ENCODE measurements around the gene CHN1.

CHN1 gene

DNA sequence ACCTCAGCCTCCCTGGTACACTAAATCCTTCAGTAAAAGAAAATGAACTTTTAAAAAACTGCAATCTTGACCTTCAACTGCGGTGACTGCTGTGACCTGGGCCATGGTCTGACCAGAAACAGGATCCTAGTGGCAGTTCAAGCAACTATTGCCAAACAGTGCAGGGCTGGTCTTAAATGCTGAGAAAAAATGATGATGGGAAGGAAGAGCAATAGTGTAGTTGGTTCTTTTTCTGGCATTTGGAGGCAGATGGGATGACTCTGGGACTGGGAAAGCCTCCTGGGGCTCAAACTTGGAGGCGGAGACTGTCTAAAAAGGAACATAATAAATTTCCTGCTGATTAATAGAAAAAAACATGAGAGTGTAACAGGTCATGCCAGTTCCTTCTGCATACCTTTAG lies 45.4 kb downstream of the CHN1 start:
- H3K27me3 ChIP-seq (ENCODE audit: control insufficient read depth, insufficient read depth, low read length) = no peaks in the 10 kb centered on the region
- H3K36me3 ChIP-seq (ENCODE audit: control insufficient read depth, insufficient read depth, low read length) = no peaks in the 10 kb centered on the region
- H3K4me3 ChIP-seq (ENCODE audit: low read depth, low read length) = no peak overlapping the region
- H3K27ac ChIP-seq (ENCODE audit: low read depth, low read length) = peak overlapping the region; percentile 25
- H3K4me1 ChIP-seq (ENCODE audit: control insufficient read depth, insufficient read depth, low read length) = peaks cover 35% of the 10 kb centered on the region
- no peak overlapping the region for H3K9ac ChIP-seq (ENCODE audit: low read depth, low read length)
- H3K9me3 ChIP-seq (ENCODE audit: control insufficient read depth, insufficient read depth, low read length) = no peaks in the 10 kb centered on the region

DNA sequence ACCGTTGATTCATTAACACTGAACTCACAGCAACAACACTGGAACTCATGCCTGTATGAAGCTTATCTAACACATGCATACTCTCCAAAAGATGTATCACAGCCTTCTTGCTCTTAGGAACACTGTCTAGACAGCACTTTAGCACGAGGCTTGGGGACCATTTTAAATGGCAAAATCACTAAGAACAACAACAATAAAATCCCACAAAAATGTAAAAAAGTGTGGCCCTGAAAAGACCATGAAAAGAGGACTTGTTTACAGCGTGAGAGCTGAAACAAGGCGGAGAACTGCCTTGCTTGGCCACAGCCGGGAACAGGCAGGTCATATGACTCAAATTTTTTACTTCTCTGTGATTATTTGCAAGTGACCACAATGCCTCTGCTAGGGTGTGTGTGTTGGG lies 48.1 kb downstream of the CHN1 start:
- no peaks in the 10 kb centered on the region for H3K36me3 ChIP-seq (ENCODE audit: control insufficient read depth, insufficient read depth, low read length)
- peaks cover 25% of the 10 kb centered on the region for H3K4me1 ChIP-seq (ENCODE audit: control insufficient read depth, insufficient read depth, low read length)
- no peaks in the 10 kb centered on the region for H3K9me3 ChIP-seq (ENCODE audit: control insufficient read depth, insufficient read depth, low read length)
- H3K27ac ChIP-seq (ENCODE audit: low read depth, low read length) = no peak overlapping the region
- no peaks in the 10 kb centered on the region for H3K27me3 ChIP-seq (ENCODE audit: control insufficient read depth, insufficient read depth, low read length)
- no peak overlapping the region for H3K9ac ChIP-seq (ENCODE audit: low read depth, low read length)
- no peak overlapping the region for H3K4me3 ChIP-seq (ENCODE audit: low read depth, low read length)

DNA sequence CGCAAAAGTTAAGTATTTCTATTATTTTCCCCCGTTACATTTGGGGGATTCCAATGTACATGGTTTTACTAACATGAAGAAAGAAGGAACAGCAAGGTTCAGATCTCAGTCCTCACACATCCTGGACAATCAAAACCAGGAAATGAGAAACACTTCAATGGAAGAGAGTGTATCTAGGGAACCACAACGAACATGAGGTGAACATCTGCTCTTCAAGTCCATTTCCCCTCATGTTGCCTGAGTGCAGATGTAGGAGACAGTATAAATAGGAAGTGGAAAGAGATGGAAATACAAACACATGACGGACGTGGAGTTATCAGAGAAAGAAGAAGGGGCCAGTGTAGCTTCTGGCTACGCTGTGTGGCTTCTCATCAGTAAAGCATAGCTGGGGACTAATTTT lies 52.6 kb downstream of the CHN1 start:
- H3K9me3 ChIP-seq (ENCODE audit: control insufficient read depth, insufficient read depth, low read length) = no peaks in the 10 kb centered on the region
- H3K4me1 ChIP-seq (ENCODE audit: control insufficient read depth, insufficient read depth, low read length) = peaks cover 15% of the 10 kb centered on the region
- no peaks in the 10 kb centered on the region for H3K27me3 ChIP-seq (ENCODE audit: control insufficient read depth, insufficient read depth, low read length)
- H3K4me3 ChIP-seq (ENCODE audit: low read depth, low read length) = no peak overlapping the region
- H3K27ac ChIP-seq (ENCODE audit: low read depth, low read length) = no peak overlapping the region
- no peak overlapping the region for H3K9ac ChIP-seq (ENCODE audit: low read depth, low read length)
- no peaks in the 10 kb centered on the region for H3K36me3 ChIP-seq (ENCODE audit: control insufficient read depth, insufficient read depth, low read length)

DNA sequence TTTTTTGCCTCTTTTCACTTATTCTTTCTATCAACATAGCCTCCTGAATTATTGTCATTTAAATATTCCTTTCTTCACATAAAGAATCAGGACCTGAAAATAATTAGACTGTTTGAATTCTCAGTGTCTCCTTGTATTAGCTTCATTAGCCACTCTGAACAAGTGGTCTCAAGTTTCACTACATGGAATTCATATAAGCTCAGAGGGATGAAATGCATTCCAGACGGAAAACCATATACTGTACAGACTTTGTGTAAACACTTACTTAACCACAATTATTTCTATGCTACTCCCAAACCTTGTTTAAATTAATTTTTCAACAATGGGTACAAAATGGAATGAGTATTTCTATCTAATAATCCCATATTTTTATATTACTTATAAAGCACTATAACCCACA lies 53.4 kb downstream of the CHN1 start:
- Histone ChIP-seq H3K9me3 (ENCODE audit: control insufficient read depth, insufficient read depth, low read length) (no peaks in the 10 kb centered on the region), H3K27ac (ENCODE audit: low read depth, low read length) (no peak overlapping the region), H3K4me1 (ENCODE audit: control insufficient read depth, insufficient read depth, low read length) (peaks cover 15% of the 10 kb centered on the region), H3K9ac (ENCODE audit: low read depth, low read length) (no peak overlapping the region), H3K27me3 (ENCODE audit: control insufficient read depth, insufficient read depth, low read length) (no peaks in the 10 kb centered on the region), H3K36me3 (ENCODE audit: control insufficient read depth, insufficient read depth, low read length) (no peaks in the 10 kb centered on the region), H3K4me3 (ENCODE audit: low read depth, low read length) (no peak overlapping the region)

DNA sequence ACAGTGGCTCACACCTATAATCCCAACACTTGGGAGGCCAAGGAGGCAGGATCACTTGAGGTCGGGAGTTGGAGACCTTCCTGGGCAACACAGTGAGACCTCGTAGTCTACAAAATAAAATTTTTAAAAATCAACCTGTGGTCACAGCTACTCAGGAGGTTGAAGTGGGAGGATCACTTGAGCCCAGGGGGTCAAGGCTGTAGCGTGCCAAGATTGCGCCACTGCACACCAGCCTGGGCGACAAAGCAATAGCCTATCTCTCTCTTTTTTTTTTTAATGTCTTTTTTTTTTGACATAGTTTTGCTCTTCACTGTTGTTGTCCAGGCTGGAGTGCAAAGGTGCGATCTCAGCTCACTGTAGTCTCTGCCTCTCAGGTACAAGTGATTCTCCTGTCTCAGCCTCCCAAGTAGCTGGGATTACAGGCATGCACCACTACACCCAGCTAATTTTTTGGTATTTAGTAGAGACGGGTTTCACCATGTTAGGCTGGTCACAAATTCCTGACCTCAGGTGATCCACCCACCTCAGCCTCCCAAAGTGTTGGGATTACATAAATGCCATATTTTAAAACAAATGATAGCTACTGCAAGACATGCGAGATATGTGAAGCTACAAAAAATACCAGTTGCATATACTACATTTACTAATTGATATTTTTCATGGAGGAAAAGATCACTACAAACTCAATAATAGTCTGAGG lies 55.0 kb downstream of the CHN1 start:
- H3K4me3 ChIP-seq (ENCODE audit: low read depth, low read length) = no peak overlapping the region
- no peak overlapping the region for H3K27ac ChIP-seq (ENCODE audit: low read depth, low read length)
- H3K4me1 ChIP-seq (ENCODE audit: control insufficient read depth, insufficient read depth, low read length) = peaks cover 15% of the 10 kb centered on the region
- H3K36me3 ChIP-seq (ENCODE audit: control insufficient read depth, insufficient read depth, low read length) = no peaks in the 10 kb centered on the region
- H3K27me3 ChIP-seq (ENCODE audit: control insufficient read depth, insufficient read depth, low read length) = no peaks in the 10 kb centered on the region
- no peak overlapping the region for H3K9ac ChIP-seq (ENCODE audit: low read depth, low read length)
- no peaks in the 10 kb centered on the region for H3K9me3 ChIP-seq (ENCODE audit: control insufficient read depth, insufficient read depth, low read length)

DNA sequence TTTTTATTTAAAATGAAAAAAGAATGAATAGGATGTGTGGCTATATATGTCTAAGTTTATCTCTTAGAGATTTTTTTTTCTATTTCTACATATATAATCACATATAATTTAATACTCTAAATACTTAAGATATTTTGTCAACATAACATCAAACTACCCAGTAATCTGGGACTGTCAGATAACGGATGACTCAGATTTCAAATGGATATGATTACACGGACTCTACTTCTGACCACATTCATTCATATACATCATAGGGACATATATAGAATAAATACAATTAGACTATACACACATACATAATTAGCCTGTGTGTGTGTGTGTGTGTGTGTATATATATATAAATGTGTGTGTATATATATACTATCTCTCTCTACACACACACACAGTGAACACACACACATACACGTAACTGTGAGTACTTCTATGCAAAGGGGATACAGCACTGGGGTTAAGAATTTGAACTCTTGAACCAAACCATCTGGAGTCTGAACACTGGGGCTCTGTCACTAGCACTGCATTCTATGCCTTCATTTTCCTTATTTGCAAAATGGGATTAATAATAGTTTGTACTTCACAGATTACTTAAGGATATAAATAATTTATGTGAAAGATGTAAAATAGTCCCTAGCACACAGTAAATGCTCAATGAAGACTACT lies 59.5 kb downstream of the CHN1 start:
- H3K36me3 ChIP-seq (ENCODE audit: control insufficient read depth, insufficient read depth, low read length) = peaks cover 5% of the 10 kb centered on the region
- H3K27me3 ChIP-seq (ENCODE audit: control insufficient read depth, insufficient read depth, low read length) = no peaks in the 10 kb centered on the region
- H3K4me3 ChIP-seq (ENCODE audit: low read depth, low read length) = no peak overlapping the region
- H3K9me3 ChIP-seq (ENCODE audit: control insufficient read depth, insufficient read depth, low read length) = no peaks in the 10 kb centered on the region
- H3K27ac ChIP-seq (ENCODE audit: low read depth, low read length) = no peak overlapping the region
- H3K9ac ChIP-seq (ENCODE audit: low read depth, low read length) = no peak overlapping the region
- no peaks in the 10 kb centered on the region for H3K4me1 ChIP-seq (ENCODE audit: control insufficient read depth, insufficient read depth, low read length)

DNA sequence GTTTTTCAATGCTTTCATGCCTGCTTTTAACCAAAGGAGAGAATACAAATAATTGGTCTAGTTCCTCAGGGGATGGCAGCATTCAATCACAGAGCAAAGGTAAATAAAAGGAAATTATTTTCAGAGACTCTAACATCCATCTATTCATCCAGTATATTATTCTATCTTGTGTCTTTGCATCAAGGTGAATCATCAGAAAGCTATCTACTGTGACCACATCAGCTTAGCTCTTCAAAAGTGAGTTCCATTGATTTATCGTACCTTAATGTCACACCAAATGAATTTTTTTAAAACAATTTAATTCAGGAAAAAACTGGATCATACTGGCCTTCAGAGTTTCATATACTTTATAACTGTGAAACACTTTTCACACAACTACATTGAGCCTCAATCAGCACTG lies 66.1 kb downstream of the CHN1 start:
- H3K27me3 ChIP-seq (ENCODE audit: control insufficient read depth, insufficient read depth, low read length) = no peaks in the 10 kb centered on the region
- peaks cover 9% of the 10 kb centered on the region for H3K9me3 ChIP-seq (ENCODE audit: control insufficient read depth, insufficient read depth, low read length)

DNA sequence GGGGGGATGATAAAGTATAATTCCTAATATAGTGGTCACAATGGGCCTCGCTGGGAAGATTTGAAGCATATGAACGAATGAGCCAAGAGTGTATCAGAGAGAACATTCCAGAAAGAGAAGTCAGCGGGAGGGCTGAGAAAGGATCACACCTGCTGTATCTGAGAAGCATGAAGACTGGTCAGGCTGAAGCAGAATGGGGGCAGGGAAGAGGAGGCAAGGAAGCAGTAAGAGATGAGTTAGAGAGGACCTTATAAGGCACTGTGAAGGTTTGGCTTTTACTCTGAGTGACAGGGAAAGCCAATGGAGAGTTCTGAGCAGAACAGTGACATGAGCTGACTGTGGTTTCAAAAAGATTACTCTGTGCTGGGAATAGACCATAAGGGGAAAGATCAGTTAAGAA lies 73.5 kb downstream of the CHN1 start:
- no peak overlapping the region for H3K9ac ChIP-seq (ENCODE audit: low read depth, low read length)
- H3K4me3 ChIP-seq (ENCODE audit: low read depth, low read length) = no peak overlapping the region
- peaks cover 12% of the 10 kb centered on the region for H3K4me1 ChIP-seq (ENCODE audit: control insufficient read depth, insufficient read depth, low read length)
- peaks cover 12% of the 10 kb centered on the region for H3K36me3 ChIP-seq (ENCODE audit: control insufficient read depth, insufficient read depth, low read length)
- peaks cover 17% of the 10 kb centered on the region for H3K9me3 ChIP-seq (ENCODE audit: control insufficient read depth, insufficient read depth, low read length)
- no peaks in the 10 kb centered on the region for H3K27me3 ChIP-seq (ENCODE audit: control insufficient read depth, insufficient read depth, low read length)
- no peak overlapping the region for H3K27ac ChIP-seq (ENCODE audit: low read depth, low read length)

More for the DNA sequence above, 66.1 kb downstream of the CHN1 start:
- peaks cover 19% of the 10 kb centered on the region for H3K36me3 ChIP-seq (ENCODE audit: control insufficient read depth, insufficient read depth, low read length)
- no peak overlapping the region for H3K27ac ChIP-seq (ENCODE audit: low read depth, low read length)
- no peak overlapping the region for H3K9ac ChIP-seq (ENCODE audit: low read depth, low read length)
- no peaks in the 10 kb centered on the region for H3K4me1 ChIP-seq (ENCODE audit: control insufficient read depth, insufficient read depth, low read length)
- H3K4me3 ChIP-seq (ENCODE audit: low read depth, low read length) = no peak overlapping the region

DNA sequence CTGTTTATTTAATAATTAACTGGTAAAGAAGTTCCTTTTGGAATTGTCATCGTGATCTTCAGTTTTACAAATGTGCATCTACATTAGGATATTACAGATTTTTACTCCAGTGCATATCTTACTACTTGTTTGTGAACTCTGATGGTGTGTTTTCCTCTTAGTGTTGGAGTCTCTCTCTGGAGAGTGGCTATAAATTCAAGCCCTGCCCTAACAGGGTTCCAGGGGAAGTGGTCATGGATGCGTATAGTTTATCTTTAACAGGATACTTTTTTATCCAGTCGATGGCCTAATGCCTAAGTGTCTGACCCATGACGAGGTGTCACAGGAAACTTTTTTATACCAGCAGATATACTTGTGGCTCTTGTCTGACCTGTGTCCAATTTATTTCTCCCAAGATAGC lies 75.4 kb downstream of the CHN1 start:
- Histone ChIP-seq H3K27me3 (ENCODE audit: control insufficient read depth, insufficient read depth, low read length) (no peaks in the 10 kb centered on the region), H3K4me1 (ENCODE audit: control insufficient read depth, insufficient read depth, low read length) (peaks cover 29% of the 10 kb centered on the region), H3K36me3 (ENCODE audit: control insufficient read depth, insufficient read depth, low read length) (peaks cover 12% of the 10 kb centered on the region), H3K9ac (ENCODE audit: low read depth, low read length) (no peak overlapping the region), H3K4me3 (ENCODE audit: low read depth, low read length) (no peak overlapping the region), H3K27ac (ENCODE audit: low read depth, low read length) (no peak overlapping the region), H3K9me3 (ENCODE audit: control insufficient read depth, insufficient read depth, low read length) (peaks cover 15% of the 10 kb centered on the region)

DNA sequence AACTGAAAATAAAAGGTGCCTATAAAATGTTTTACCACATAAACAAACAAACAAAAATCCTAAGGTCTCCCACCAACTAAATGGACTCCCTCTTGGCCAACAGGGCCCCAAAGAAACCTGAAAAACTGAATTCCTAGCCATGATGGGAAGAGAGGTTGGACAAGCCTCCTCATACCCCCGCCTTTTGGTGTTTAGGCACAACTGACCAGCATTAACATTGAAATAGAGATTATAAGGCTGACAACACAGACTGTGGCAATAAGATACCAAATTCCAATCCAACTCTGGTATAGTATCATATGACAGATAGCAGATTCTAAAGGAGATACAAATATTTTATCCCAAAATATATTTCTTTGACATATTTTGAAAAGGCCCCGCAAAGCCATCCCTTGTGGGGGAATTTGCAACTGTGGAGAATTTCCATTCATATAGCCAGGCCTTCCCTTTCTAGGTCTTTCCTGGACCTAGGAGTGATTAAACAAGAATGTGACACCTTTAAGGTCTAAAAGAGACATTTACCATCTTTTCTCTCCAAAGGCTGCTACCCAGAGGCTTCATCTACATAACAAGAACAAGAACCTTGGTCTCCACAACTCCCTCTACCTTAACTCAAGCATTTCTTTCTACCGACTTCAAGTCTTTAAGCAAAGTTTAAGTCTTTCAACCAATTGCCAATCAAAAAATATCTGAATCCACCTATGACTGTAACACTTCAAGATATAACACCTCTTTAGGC lies 80.0 kb downstream of the CHN1 start:
- Histone ChIP-seq H3K4me3 (ENCODE audit: low read depth, low read length) (0 out of 2 replicates have a peak overlapping the region, but pooled peaks have one; percentile 1), H3K9ac (ENCODE audit: low read depth, low read length) (peak overlapping the region; percentile 57), H3K9me3 (ENCODE audit: control insufficient read depth, insufficient read depth, low read length) (no peaks in the 10 kb centered on the region), H3K27me3 (ENCODE audit: control insufficient read depth, insufficient read depth, low read length) (no peaks in the 10 kb centered on the region), H3K4me1 (ENCODE audit: control insufficient read depth, insufficient read depth, low read length) (peaks cover 40% of the 10 kb centered on the region), H3K27ac (ENCODE audit: low read depth, low read length) (peak overlapping the region; percentile 96), H3K36me3 (ENCODE audit: control insufficient read depth, insufficient read depth, low read length) (no peaks in the 10 kb centered on the region)

All from HUES48 (cell line).